IPS-15b (cell line): Measurements from ENCODE around the gene AIRE.

Source experiments
- H3K27me3 ChIP-seq: one replicate; pipeline ENCODE4 v1.6.1; 2013; ENCODE audit warnings: low read length; ENCODE audit not compliant: control insufficient read depth, insufficient read depth
- H3K36me3 ChIP-seq: one replicate; pipeline ENCODE4 v1.6.1; 2013; ENCODE audit warnings: low read length; ENCODE audit not compliant: control insufficient read depth, insufficient read depth
- H3K4me1 ChIP-seq: one replicate; pipeline ENCODE4 v1.6.1; 2013; ENCODE audit warnings: mild to moderate bottlenecking, low read length; ENCODE audit not compliant: control insufficient read depth, insufficient read depth
- H3K4me3 ChIP-seq: one replicate; pipeline ENCODE4 v1.5.1; 2013; ENCODE audit warnings: low read depth, low read length
- H3K9ac ChIP-seq: one replicate; pipeline ENCODE4 v1.6.1; 2013; ENCODE audit warnings: low read depth, mild to moderate bottlenecking, low read length
- H3K9me3 ChIP-seq: one replicate; pipeline ENCODE4 v1.6.1; 2013; ENCODE audit warnings: mild to moderate bottlenecking, low read length; ENCODE audit not compliant: control insufficient read depth, insufficient read depth

The AIRE gene

DNA sequence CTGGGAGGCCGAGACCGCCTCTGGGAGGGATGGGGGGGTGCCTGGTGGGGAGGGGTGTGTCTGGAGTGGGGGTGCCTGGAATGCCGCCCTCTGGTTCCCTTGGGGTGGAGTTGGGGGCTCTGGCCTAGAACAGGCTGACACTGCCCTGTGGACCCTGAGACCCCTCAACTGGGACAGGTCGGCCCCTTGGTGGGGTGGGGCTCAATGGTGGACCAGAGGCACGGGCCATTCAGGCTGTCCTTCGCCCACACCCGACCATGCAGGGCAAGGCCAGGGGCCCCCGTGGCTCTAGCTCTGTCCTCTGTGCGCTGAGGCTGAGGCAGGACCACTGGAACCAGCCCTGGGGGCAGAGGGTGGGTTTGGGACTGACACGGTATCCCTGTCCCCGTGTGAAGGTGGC lies 28.9 kb downstream of the AIRE start:
- H3K9ac ChIP-seq = no peak overlapping the region

DNA sequence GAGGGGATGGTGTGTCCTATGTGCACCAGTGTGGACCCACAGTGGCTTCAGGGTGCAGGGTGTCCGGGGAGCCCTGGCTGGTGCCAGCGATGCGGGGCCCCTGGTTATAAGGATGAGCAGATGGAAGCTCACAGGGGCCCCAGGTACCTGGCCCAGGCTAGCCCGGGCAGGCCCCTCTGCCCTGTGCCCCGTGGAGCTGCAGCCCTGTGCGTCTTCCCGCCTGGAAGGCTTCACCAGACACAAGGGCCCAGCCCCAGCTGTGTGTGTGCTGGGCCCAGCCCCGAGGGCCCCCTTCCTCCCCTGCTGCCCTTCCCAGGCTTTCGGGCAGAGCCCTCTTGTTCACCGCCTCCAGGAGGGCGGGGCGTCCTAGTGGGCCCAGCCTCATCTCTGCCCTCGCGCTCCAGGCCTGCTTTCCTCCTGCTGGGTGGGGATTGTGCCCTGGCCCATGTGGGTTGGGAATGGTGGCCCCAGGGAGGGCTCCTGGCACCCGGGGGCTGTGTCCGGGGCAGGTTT lies 30.1 kb downstream of the AIRE start:
- Histone ChIP-seq H3K4me3 (no peak overlapping the region), H3K4me1 (no peaks in the 10 kb centered on the region), H3K9ac (peak overlapping the region; percentile 24), H3K36me3 (peaks cover 64% of the 10 kb centered on the region), H3K9me3 (no peaks in the 10 kb centered on the region), H3K27me3 (no peaks in the 10 kb centered on the region)

More for the DNA sequence above, 28.9 kb downstream of the AIRE start:
- no peaks in the 10 kb centered on the region for H3K4me1 ChIP-seq
- peaks cover 66% of the 10 kb centered on the region for H3K36me3 ChIP-seq
- no peak overlapping the region for H3K4me3 ChIP-seq
- H3K9me3 ChIP-seq = no peaks in the 10 kb centered on the region
- no peaks in the 10 kb centered on the region for H3K27me3 ChIP-seq

DNA sequence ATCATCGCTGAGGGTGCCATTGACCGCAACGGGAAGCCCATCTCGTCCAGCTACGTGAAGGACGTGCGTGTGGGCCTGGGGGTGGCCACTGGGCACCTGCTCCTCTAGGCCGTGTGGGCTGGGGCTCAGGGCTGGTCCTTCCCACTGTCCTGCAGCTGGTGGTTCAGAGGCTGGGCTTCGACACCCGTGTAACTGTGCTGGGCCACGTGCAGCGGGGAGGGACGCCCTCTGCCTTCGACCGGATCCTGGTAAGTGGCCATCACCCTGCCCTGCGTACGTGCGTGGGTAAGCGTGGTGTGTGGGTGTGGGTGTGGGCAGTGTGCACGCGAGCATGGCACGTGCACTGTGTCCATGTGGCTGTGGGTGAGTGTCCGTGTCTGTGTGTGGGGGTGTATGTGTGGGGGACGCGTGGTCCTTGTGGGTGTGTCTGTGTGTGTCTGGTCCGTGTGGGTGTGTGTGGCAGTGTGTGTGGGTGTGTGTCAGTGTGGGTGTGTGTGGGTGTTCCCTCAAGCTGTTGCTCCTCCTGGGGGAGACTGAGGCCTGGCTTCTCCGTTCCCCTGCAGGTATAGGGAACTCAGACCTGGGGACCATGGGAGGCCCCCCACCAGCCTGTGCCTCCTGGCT lies 30.7 kb downstream of the AIRE start:
- H3K9ac ChIP-seq = no peak overlapping the region
- H3K9me3 ChIP-seq = no peaks in the 10 kb centered on the region
- H3K4me3 ChIP-seq = no peak overlapping the region
- peaks cover 59% of the 10 kb centered on the region for H3K36me3 ChIP-seq
- no peaks in the 10 kb centered on the region for H3K4me1 ChIP-seq
- no peaks in the 10 kb centered on the region for H3K27me3 ChIP-seq

DNA sequence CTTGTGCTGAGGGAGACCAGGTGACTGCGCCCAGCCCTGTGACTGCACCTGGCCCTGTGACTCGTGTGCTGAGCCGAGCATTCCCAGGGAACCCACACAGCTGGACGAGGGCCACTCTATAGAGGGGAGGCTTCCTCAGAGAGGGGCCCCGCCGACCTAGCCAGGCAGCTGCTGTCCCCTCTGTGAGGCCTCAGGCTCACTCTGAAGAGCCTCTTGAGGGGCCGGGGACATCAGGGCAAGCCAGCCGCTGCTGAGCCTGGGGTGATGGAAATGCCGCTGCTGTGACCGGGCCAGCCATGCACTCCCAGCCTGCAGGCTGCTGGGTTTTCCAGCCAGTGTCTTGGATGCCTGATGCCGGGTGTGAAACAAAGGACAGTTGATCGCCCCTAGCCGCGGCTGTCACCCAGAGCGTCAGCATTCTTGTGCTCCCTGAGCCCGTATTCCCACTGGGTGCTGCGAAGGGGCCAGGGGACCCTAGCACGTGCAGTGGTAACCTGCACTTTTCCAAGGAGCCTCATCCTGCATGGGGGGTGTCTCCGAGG lies 31.6 kb downstream of the AIRE start:
- Histone ChIP-seq H3K27me3 (no peaks in the 10 kb centered on the region), H3K9ac (no peak overlapping the region), H3K4me1 (no peaks in the 10 kb centered on the region), H3K9me3 (no peaks in the 10 kb centered on the region), H3K36me3 (peaks cover 60% of the 10 kb centered on the region), H3K4me3 (no peak overlapping the region)

GRCh38 chr21:44317871-44318270 lies 32.2 kb downstream of the AIRE start:
- Histone ChIP-seq H3K27me3 (no peaks in the 10 kb centered on the region), H3K4me1 (no peaks in the 10 kb centered on the region), H3K36me3 (peaks cover 60% of the 10 kb centered on the region), H3K9me3 (no peaks in the 10 kb centered on the region), H3K9ac (no peak overlapping the region), H3K4me3 (no peak overlapping the region)

DNA sequence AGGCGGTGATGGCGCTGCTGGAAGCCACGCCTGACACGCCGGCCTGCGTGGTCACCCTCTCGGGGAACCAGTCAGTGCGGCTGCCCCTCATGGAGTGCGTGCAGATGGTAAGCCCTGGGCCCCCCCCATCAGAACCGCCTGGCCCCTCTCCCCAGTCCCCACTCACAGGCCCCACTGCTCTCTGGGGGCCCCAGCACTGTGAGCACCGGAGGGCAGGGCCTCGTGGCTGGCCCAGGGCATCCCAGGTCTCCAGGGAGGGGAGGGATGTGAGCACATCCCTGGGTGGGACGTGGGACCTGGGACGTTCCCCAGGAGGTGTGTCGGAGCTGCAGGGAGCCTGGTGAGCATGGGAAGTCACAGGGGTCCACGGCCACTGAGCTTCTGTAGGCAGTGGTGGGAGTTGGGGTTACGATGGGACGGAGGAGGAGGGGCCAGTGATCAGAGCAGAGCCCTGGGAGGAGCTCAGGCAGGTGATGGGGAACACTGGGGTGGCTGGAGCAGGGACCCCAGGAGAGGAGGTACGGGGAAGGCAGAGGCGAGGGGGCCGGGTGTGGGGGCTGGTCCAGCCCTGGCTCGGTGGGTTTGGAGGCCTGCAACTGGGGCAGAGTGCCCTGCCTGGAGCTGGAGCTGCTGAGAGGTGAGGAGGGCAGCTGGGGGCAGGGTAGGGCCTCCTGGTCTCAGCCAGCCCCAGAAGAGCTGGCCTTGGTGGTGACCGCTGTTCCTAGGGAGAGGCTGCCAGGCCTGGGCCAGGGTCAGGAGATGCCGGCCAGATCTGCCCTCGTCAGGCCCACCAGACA lies 33.0 kb downstream of the AIRE start:
- peaks cover 58% of the 10 kb centered on the region for H3K36me3 ChIP-seq
- no peaks in the 10 kb centered on the region for H3K9me3 ChIP-seq

GRCh38 chr21:44319407-44320065 lies 33.9 kb downstream of the AIRE start:
- peaks cover 59% of the 10 kb centered on the region for H3K36me3 ChIP-seq
- no peaks in the 10 kb centered on the region for H3K27me3 ChIP-seq
- no peak overlapping the region for H3K9ac ChIP-seq
- H3K9me3 ChIP-seq = no peaks in the 10 kb centered on the region
- no peak overlapping the region for H3K4me3 ChIP-seq
- no peaks in the 10 kb centered on the region for H3K4me1 ChIP-seq

More for the DNA sequence above, 33.0 kb downstream of the AIRE start:
- no peak overlapping the region for H3K9ac ChIP-seq
- no peak overlapping the region for H3K4me3 ChIP-seq
- no peaks in the 10 kb centered on the region for H3K4me1 ChIP-seq
- H3K27me3 ChIP-seq = no peaks in the 10 kb centered on the region

- Histone ChIP-seq H3K9me3 (no peaks in the 10 kb centered on the region), H3K9ac (no peak overlapping the region), H3K4me3 (no peak overlapping the region), H3K36me3 (peaks cover 56% of the 10 kb centered on the region), H3K4me1 (no peaks in the 10 kb centered on the region), H3K27me3 (no peaks in the 10 kb centered on the region)
These were observed 35.2 kb downstream of the AIRE start for GRCh38 chr21:44320847-44321246.

GRCh38 chr21:44321846-44322450 lies 36.3 kb downstream of the AIRE start:
- Histone ChIP-seq H3K36me3 (peaks cover 56% of the 10 kb centered on the region), H3K9ac (no peak overlapping the region), H3K27me3 (no peaks in the 10 kb centered on the region), H3K4me3 (no peak overlapping the region), H3K4me1 (no peaks in the 10 kb centered on the region), H3K9me3 (no peaks in the 10 kb centered on the region)

DNA sequence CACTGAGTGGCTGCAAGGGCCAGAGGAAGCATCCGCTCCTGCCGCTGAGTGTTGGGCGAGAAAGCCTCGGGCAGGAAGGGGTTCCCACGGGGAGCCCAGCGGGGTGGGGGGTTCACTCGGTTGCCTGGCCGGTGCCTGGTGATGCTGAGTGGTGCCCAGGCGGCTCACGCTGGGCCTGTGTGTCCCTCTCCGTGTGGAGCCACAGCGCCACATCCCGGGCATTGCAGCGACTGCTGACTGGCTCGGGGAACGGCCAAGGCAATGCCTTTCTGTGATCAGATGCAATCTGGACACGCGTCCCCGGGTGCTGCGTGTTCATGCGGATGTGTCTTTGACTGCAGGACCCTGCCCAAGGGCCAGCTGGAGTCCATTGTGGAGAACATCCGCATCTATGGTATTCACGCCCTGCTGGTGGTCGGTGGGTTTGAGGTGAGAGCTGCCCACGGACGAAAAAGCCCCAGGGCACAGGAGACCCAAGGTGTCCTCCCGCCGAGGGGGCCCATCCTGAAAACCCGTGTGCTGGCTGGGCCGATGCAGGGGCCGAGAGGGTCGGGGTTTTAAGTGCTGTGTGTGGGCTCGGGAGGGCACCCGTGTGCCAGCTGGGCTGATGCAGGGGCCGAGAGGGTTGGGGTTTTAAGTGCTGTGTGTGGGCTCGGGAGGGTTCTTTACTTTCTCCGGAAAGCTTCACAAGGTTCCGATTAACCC lies 37.1 kb downstream of the AIRE start:
- H3K27me3 ChIP-seq = no peaks in the 10 kb centered on the region
- H3K4me1 ChIP-seq = no peaks in the 10 kb centered on the region
- H3K4me3 ChIP-seq = no peak overlapping the region
- H3K9ac ChIP-seq = no peak overlapping the region
- no peaks in the 10 kb centered on the region for H3K9me3 ChIP-seq
- peaks cover 51% of the 10 kb centered on the region for H3K36me3 ChIP-seq

DNA sequence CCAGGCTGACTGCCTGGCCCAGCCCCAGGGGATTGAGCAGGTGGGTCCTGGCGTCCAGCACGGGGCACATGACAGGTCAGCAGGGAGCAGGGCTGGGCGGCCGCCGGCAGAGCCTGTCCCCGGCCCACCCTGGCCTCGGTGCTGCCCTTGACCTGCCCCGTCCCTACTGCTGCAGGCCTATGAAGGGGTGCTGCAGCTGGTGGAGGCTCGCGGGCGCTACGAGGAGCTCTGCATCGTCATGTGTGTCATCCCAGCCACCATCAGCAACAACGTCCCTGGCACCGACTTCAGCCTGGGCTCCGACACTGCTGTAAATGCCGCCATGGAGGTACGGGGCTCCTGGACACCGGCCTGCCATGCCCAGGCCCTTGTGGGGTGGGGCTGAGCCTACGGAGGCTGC lies 37.9 kb downstream of the AIRE start:
- no peak overlapping the region for H3K4me3 ChIP-seq
- no peaks in the 10 kb centered on the region for H3K9me3 ChIP-seq
- H3K9ac ChIP-seq = no peak overlapping the region
- H3K36me3 ChIP-seq = peaks cover 54% of the 10 kb centered on the region
- no peaks in the 10 kb centered on the region for H3K27me3 ChIP-seq
- no peaks in the 10 kb centered on the region for H3K4me1 ChIP-seq
